Measurements from ENCODE around the gene LRRC2.
A peak's percentile ranks its signal among the peaks of the same experiment; 100 is the strongest.
"Not testable (repeated sequence)": the region's sequence is repeated elsewhere in the genome, so short reads cannot be mapped to it uniquely, and the experiment has no call there.

LRRC2 gene

GRCh38 chr3:46551615-46552014 lies 14.5 kb downstream of the LRRC2 start:
- DNase-seq: no peak

GRCh38 chr3:46549989-46550388 lies 16.1 kb downstream of the LRRC2 start:
- no peak for DNase-seq

GRCh38 chr3:46549408-46549904 lies 16.6 kb downstream of the LRRC2 start:
- no peak for DNase-seq

DNA sequence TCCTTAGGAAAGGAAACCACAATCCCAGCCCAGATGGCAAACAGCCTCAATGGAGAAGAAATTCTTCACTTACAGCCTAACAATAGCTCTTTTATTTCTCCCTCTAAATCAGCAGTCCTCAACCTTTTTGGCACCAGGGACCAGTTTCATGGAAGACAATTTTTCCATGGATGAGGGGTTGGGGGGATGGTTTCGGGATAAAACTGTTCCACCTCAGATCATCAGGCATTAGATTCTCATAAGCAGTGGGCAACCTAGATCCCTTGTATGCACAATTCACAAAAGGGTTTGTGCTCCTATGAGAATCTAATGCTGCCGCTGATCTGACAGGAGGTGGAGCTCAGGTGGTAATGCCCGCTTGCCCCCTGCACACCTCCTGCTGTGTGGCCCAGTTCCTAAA lies 17.5 kb downstream of the LRRC2 start:
- DNase-seq: not testable (repeated sequence)

GRCh38 chr3:46546896-46547440 lies 19.1 kb downstream of the LRRC2 start:
- DNase-seq: no peak

DNA sequence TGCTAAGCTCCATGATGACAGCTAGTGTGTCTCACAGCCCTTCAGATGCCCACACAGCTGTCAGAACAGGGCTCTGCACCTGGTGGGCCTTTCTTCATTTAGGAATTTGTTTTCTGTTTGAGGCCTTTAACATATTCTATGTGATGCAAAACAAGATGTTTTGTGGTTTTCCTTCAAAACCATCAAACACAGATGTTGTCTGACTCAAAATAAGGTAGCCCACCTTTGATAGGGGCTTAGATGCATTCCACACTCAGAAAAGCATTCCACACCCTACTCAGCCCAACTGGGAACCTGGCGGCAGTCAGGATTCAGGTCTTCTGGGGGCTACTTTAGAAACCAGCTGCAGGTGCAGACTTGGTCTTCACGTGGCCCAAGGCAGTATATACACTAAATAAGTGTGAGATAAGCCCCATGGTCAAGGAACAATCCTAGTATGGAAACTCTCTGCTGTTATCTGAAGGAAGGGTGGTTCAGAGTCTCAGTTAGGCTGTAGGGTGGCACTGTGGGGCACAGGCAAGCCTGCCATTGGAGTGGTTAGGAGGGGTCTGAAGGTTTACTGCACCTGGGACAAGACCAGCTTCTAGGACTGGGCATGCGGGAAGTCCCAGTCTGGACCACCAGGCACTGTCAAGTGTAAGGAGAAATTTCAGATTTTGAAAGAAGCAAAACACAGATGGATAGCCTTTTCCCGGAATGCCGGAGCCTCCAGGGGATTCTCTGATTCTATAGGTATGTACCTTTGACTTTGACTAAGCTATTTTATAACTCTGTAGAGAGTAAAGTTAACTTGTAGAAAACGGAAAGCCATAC lies 20.1 kb downstream of the LRRC2 start:
- no peak for DNase-seq

DNA sequence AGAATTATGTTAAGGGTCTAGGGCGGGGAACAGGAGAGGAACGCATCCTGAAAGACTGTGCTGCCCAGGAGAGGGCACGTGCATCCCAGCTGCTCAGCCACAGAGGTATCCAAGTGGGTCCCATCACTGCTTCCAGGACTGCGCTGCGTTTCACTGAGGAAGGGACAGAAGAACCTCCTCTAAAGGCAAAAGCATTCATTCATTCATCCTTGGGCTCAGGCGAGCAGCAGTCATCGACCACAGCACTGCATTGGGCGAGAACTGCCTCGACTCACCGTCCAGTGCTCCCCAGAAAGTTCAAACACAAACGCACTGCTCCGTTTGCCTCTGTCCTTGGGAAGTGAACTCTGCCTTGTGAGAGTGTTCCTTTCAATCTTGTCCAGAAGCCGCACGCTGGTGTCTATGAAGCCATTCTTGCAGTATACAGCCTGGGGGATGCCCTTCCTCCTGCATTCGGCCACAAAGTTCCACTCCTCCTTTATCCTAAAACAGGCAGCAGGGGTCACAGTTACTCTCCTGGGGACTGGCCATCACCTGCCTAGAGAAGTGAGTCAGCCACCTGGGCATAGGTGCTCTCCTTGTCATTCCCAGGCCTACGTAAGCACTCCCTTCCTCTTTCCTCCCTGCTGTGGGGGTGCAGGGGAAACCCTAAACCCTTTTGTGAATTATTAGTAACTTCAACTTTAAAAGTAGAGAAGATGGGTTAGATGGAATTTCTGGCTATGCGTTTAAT lies 21.2 kb downstream of the LRRC2 start:
- no peak for DNase-seq

- no peak for DNase-seq
These were observed 23.3 kb downstream of the LRRC2 start for GRCh38 chr3:46542801-46543201.

GRCh38 chr3:46542344-46542743 lies 23.8 kb downstream of the LRRC2 start:
- DNase-seq: no peak

DNA sequence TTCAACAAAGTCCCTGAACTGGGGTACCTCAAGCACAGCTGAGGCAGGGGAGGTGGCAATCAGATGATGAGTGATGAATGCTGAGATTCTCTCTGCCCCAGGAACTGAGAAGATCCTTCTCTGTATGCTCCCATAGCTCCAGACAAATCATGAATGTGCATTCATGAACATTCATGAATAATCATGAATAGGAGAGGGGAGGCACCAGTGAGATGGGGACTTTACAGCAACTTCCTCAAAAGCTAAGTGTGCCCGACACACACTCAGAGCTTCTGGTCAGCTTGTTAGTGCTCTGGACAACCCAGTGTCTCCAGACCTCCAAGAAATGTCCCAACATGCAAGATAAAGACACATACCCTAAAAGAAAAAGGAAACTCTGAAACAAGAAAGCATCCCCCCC lies 24.3 kb downstream of the LRRC2 start:
- no peak for DNase-seq

- no peak for DNase-seq
These were observed 25.6 kb downstream of the LRRC2 start for GRCh38 chr3:46540550-46540949.

- DNase-seq: no peak
These were observed 26.6 kb downstream of the LRRC2 start for GRCh38 chr3:46539443-46540005.

GRCh38 chr3:46538803-46539442 lies 27.2 kb downstream of the LRRC2 start:
- DNase-seq: peak; percentile 77

DNA sequence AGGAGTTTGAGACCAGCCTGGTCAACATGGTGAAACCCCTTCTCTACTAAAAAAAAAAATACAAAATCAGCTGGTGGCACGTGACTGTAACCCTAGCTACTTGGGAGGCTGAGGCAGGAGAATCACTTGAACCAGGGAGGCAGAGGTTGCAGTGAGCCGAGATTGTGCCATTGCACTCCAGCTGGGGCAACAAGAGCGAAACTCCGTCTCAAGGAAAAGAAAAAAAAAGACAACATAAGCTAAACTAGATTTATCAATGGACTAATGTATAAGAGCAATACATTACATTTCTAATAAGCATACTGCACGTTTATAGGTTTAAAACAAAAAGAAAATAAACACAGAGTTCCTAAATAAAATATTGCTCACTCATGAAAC lies 27.7 kb downstream of the LRRC2 start:
- not testable (repeated sequence) for DNase-seq

- DNase-seq: no peak
These were observed 28.3 kb downstream of the LRRC2 start for GRCh38 chr3:46537779-46538178.

GRCh38 chr3:46537316-46537715 lies 28.8 kb downstream of the LRRC2 start:
- no peak for DNase-seq

DNA sequence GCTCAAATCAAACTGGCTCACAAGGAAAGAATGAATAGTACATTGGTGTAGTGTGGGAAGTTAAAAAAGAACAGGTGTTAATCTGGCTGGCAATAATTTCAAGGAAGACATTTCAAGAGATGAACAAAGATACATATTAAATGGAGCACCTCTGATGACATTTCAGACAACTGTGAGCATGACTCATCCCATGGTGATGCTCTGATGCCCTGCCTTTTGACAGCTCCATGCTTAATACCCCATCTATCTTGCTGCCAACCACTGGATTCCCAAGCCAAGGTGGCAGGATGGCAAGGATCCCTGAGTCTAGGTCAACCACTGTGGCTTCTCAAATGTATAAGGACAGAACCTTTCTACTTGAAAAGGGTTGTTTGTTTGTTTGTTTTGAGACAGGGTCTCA lies 29.3 kb downstream of the LRRC2 start:
- no peak for DNase-seq

DNA sequence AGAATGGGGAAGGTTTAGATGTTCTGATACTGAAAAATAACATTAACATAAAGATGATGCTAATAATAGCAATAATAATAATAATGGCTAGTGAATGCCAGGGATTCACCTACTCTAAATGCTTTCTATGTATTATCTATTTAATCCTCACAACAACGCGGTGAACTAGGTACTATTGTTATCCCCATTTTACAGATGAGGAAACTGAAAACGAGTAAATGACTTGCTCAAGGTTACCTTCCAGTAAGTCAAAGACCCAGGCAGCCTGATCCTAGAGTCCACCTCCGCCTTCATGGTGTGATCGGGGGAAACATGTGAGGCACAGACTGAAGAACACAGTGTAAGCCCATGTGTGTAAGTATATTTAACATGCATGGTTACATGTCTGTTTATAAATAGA lies 30.4 kb downstream of the LRRC2 start:
- DNase-seq: no peak

DNA sequence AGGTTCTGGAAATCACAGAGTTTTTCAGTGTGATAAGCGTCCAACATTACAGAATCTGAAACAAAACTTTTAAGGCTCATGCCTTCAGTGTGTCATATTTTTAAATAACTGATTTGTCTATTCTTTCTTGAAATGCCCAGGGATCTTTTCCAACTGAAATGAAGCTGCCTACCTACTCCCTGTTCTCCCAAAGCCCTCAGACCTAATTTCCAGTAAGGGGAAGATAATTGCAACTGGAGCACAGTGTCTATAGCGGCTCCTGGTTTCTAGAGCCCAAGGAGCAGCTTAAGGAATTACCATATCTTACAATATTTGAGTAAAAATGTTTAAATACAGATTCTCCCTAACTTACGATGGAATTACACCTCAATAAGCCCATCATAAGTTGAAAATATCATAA lies 33.0 kb downstream of the LRRC2 start:
- no peak for DNase-seq

DNA sequence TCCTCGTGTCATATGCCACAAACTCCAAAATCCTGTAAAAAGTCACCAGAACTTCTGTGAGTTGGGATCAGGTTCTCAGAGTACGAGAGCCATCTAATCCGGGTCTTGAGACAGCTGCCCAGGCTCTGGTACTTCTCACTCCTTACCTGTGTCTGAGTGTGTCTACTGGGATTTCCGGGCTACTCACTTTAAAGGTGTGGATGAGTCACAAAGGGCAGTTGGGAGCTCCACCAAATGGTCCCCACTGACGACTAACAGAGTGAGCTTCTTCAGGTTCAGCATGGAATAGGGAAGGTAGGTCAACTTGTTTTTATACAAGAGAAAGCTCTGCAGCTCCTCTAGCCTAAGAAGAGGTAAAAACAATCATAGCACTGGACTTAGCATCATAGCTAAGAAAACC lies 38.9 kb downstream of the LRRC2 start:
- no peak for DNase-seq

- no peak for DNase-seq
These were observed 41.3 kb downstream of the LRRC2 start for GRCh38 chr3:46524832-46525231.

- DNase-seq: no peak
These were observed 42.1 kb downstream of the LRRC2 start for GRCh38 chr3:46524008-46524407.

- no peak for DNase-seq
These were observed 42.5 kb downstream of the LRRC2 start for GRCh38 chr3:46523556-46523955.
